Forelimb muscle (tissue), 1 donor: Measurements from ENCODE around the gene CCDC192. TPM values are rescaled to one million over a fixed set of nuclear protein-coding genes. Genes with fewer than 3 reads are reported as not detected.

ENCODE experiments used
- DNase-seq: peaks from one replicate; pipeline ENCODE4 v3.0.0-alpha.2; 2013; ENCODE audit warnings: low read depth
- polyA plus RNA-seq: library from polyadenylated mRNA; unstranded; fragments of 120-200 nt; gene quantifications from one replicate; pipeline ENCODE4 v1.2.1, GENCODE V29; 2013; ENCODE audit not compliant: insufficient read length

Gene CCDC192
- polyA plus RNA-seq, 1 donor, result 0.48 TPM

GRCh38 chr5:127957701-127958239 lies 254.6 kb downstream of the CCDC192 start:
- DNase-seq, result no peak

DNA sequence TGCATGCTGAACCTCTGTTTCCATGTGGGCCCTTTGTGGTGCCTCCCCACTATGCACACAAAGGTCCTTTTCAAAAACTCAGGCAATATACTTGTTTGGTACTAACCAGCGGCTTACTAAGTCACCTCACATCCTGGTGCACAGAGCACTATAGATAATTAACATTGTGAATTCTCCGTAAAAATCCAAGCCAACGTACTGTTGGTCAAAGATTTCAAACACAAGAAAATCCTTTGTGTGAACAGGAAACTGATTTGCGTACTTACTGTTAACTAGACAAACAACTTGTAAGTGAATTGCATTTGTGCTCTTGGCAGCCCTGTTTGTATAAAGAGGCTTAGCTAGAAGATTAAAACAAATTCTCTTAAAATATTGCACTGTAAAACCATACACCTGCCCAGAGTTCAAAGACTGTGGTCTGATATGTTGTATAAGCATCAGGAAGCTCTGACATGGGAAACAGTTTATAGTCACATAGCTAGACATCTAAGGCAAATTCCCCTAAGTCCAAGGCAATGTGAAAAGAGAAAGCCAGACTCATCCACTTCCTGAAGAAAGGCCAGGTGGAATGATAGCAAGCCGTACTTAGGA lies 255.3 kb downstream of the CCDC192 start:
- DNase-seq, result no peak

DNA sequence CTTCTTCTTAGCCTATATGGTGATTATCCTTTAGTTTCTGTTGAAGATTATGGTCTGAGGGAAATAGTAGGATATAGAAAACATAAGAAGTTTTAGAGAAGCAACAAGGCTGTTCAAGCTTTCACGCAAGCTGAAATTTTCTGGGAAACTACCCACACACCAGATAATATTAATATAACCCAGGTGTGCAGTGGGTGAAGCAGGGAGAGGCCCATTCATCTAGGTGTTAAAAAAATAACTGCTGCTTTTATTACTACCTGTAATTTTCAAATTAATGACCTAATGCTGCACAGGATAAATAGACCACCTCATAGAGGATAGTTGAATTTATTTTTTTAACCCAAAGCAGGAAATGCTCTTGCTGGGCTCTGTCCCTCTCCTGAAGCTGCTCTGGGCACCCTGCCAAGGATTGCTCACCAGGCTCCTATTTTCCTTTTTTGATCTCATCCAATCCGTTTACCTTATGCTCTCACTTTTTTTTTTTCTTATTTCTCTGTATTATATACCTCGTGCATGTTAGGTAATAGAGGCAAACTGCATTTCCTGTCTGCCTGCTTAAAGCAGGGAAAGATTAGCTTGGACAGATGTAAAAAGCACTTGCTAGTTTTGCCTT lies 256.1 kb downstream of the CCDC192 start:
- no peak for DNase-seq

DNA sequence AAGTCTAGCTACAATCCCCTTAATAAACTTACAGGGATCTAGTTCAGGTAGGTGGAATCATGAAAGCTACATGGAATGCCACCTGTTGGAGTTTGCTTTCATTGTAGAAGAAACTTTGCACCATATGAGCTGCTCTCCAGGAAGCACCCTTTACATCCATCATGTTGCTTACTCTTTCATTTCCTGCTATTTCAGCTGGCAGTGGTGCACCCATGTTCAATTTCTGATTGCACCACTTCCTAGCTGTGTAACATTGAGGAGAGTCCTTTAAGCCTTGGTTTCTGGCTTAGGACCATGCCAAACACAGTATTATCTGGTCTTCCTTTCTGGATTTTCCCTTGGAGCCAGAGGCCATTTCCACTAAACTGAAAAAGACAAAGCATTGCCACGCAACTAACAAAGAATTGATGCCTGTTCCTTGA lies 257.1 kb downstream of the CCDC192 start:
- DNase-seq, result no peak

DNA sequence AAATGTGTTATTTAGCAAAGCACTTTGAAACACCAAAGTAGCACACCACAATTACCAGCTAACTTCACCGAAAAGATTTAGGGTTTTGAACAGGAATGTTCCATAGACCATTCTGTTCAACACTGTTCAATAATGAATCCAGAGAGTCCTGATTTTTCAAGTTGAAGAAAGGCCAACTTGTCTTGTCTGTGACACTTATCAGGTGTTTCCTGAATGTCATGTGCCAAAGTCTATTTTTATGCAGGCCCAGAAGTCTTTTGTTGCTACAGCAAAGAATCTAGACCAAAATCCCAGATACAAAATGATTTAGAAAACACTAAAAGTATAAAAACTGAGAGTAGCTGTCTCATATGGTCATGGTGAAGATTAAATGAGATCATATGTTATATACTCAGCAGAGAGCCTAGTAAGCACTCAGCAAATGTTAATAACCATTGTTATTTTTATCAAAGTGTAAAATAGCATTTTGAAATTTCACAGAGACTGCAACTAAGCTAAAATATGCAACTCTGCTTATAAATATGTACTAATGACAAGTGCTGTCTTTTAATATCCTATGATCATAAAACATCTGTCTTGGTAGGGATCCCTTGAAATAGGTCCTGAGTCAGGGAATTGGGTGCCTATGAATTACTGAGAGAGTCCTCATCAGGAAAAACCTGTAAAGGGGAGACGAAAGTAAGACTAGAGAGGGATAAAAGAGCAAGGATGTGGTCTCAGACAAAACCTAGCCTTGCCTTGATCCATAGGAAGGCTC lies 258.0 kb downstream of the CCDC192 start:
- DNase-seq, result no peak

DNA sequence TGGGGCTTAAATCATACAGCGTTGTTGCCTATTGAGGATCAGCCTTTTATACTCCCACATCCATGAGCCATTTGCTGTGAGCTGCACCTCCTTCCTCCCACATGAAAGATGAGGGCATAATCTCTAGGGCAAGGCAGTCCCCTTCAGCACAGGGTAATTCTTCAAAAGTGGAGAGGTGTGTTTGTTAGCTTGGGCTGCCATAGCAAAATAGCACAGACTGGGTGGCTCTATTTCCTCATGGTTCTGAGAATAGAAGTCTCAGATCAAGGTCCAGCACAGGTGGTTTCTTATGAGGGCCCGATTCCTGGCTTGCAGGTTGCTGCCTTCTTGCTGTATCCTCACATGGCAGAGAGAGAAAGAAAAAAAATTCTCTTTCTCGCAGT lies 258.6 kb downstream of the CCDC192 start:
- DNase-seq, result no peak

- no peak for DNase-seq
These were observed 259.3 kb downstream of the CCDC192 start for GRCh38 chr5:127962491-127962890.

DNA sequence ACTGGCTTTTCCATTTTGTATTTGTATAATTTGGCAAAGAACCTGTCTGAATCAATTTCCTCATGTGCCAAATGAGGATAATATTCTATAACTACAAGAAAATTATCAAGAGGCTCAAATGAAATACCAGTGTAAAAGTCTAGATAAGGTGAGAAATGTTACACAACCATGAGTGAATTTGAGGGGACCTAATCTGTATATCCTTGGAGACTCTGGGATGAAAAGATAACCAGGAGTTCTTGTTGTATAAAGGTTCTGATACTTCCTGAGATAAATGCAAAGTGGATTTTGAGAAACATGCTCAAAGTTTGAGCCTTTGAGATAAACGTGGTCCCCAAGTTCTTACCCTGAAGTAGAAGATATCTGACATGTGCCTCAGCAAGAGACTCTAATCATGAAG lies 260.0 kb downstream of the CCDC192 start:
- DNase-seq, result no peak

DNA sequence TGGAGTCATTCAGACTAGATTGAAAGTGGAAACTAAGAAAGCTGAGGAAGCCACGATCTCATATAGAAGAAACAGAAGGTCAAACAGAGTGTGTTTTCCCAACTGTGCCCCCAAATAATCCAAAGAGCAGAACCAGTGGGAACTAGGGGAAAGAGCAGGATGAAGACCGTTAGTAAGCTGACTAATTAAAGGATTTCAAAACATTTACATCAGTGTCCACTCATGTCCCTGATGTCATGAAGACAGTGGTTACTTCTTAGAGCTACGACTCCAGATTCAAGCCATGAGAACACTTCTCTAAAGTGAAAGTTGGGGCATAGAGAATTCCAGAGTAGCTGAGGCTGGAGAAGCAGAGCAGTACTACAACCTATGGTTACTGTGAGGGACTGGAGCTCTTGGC lies 260.7 kb downstream of the CCDC192 start:
- DNase-seq, result no peak

GRCh38 chr5:127967323-127967982 lies 264.3 kb downstream of the CCDC192 start:
- no peak for DNase-seq

DNA sequence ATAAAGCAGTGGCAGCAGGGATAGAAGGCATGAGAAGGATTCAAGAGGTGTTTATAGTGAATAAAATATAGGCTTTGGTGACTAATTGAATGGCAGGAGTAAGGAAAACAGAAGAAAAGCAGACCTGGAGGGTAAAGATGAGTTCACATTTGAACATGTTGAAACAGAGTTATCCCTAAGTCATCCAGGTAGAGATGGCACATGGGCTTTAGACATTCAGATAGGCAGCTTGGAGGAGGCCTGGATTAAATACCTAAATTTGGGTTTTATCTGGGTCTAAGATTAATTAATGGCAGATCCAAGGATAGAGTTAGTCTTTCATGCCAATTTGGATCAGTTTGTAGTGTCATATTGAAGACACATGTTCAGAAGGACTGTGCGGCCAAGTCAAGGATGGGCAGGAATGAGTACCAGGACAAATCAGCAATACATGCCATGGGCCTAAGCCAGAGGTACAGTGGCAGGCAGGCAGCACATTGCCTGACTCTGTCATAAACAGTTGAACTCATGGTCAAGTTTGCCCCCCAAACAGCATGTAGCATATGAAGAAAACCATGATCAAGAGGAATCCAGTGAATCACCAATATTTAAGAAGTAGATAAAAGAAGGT lies 264.9 kb downstream of the CCDC192 start:
- no peak for DNase-seq

DNA sequence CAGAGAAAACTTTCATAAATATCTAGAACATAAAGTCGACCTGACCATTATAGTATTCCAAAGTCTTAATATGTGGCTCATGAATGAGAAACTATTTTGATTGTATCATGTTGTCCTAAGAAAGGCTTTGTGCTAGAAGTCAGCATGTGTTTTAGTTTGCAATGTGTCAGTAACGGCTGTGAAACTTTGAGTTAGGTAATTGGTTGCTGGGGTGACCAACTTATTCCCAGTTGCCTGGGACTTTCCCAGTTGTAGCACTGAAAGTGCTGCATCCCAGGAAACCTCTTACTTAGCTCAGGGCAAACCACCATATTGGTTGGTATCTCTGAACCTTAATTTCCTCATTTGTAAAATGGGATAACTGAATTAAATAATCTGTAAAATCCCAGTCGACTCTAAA lies 265.8 kb downstream of the CCDC192 start:
- no peak for DNase-seq

GRCh38 chr5:127969651-127970050 lies 266.5 kb downstream of the CCDC192 start:
- DNase-seq, result no peak

GRCh38 chr5:127970081-127970480 lies 266.9 kb downstream of the CCDC192 start:
- no peak for DNase-seq

DNA sequence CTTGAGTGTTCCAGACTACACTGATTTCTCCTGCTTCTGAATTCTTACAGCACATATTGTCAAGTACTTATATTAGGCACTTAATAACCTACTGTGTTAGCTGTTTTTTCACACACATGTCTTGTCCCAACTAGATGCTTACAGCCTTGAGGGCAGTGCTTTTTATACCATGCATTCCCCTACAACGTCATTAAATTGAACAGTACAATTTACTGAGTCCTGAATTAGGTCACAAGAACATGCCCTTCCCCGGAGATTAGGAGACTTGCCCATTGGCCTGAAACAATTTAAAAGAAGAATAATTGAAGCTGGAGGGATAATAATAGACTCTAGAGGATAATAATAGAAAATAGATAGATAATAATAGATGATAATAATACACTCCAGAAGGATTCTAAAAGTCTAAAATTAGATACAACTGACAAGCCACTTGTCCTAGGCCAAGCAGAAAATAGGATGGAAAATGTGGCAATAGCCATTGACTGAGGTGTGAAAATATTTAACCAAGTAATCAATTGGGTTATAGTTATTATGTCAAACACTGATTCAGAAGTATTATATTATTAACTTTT lies 267.7 kb downstream of the CCDC192 start:
- no peak for DNase-seq

GRCh38 chr5:127975961-127976360 lies 272.8 kb downstream of the CCDC192 start:
- no peak for DNase-seq

GRCh38 chr5:127976525-127976924 lies 273.3 kb downstream of the CCDC192 start:
- DNase-seq, result no peak

- DNase-seq, result no peak
These were observed 274.0 kb downstream of the CCDC192 start for GRCh38 chr5:127976991-127977717.

DNA sequence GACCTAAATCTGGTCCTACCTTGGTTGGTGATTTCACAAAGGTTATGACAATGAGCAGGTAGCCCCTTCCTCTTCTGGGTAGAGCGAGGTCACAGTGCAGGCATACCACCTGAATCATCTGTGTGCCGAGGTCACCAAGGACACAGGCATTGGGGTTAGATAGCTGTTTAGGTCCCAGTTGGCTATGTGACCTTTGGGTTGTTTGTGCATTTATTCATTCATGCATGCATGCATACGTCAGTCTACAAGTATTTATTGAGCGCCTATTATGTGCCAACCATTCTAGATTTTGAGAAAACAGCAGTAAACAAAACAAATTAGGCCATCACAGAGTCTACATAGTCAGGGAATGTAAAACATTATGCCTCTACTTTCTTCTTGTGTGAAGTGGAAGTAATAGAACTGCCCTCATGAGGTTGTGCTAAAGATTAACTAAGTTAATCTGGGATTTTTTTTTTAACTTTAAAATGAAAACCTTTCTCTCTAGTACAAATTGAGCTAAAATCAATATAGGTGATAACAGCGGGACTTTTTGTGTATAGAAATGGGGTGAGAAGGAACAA lies 275.6 kb downstream of the CCDC192 start:
- DNase-seq, result no peak

GRCh38 chr5:127979475-127979874 lies 276.3 kb downstream of the CCDC192 start:
- no peak for DNase-seq

GRCh38 chr5:127980843-127981242 lies 277.7 kb downstream of the CCDC192 start:
- no peak for DNase-seq
